Neural progenitor cell (in vitro differentiated cells): ENCODE results near the gene GADL1.

Experiments
- EZH2phosphoT487 ChIP-seq: fragments of 200-600 bp; sonication (generic); IDR thresholded peaks from 2 replicates; pipeline ENCODE4 v1.6.1; 2017; ENCODE audit warnings: antibody characterized with exemption
- TF ChIP-seq, protein P1 (sequence below): fragments of 200-600 bp; sonication (generic); IDR thresholded peaks from 2 replicates; pipeline ENCODE4 v1.5.1; 2017; ENCODE audit warnings: antibody characterized with exemption, mild to moderate bottlenecking

DNA sequence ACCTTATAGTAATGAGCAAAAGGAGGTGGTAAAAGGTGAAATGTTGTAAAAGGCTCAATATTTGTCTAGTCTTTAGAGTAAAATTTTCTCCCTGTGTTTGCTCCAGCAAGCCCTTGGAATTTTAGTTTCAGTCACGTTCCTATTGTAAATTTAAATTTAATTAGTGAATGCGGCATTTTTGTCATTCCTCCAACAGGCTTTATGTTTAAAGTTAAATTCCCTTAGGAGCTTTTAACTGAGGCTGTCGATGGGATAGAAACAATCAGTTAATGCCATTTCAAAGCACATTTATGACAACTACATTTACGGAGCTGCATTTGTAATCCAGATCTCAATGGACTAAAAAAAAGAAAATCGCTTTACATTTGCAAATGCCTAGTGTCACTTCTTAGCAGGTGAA, 868 bp upstream of the GADL1 start:
- TF ChIP-seq, protein P1, sequence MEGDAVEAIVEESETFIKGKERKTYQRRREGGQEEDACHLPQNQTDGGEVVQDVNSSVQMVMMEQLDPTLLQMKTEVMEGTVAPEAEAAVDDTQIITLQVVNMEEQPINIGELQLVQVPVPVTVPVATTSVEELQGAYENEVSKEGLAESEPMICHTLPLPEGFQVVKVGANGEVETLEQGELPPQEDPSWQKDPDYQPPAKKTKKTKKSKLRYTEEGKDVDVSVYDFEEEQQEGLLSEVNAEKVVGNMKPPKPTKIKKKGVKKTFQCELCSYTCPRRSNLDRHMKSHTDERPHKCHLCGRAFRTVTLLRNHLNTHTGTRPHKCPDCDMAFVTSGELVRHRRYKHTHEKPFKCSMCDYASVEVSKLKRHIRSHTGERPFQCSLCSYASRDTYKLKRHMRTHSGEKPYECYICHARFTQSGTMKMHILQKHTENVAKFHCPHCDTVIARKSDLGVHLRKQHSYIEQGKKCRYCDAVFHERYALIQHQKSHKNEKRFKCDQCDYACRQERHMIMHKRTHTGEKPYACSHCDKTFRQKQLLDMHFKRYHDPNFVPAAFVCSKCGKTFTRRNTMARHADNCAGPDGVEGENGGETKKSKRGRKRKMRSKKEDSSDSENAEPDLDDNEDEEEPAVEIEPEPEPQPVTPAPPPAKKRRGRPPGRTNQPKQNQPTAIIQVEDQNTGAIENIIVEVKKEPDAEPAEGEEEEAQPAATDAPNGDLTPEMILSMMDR: no peak
- TF ChIP-seq EZH2phosphoT487: no peak
